ENCODE measurements around the gene LCMT1.
"Not testable (repeated sequence)": the region's sequence is repeated elsewhere in the genome, so short reads cannot be mapped to it uniquely, and the experiment has no call there.

LCMT1 gene

DNA sequence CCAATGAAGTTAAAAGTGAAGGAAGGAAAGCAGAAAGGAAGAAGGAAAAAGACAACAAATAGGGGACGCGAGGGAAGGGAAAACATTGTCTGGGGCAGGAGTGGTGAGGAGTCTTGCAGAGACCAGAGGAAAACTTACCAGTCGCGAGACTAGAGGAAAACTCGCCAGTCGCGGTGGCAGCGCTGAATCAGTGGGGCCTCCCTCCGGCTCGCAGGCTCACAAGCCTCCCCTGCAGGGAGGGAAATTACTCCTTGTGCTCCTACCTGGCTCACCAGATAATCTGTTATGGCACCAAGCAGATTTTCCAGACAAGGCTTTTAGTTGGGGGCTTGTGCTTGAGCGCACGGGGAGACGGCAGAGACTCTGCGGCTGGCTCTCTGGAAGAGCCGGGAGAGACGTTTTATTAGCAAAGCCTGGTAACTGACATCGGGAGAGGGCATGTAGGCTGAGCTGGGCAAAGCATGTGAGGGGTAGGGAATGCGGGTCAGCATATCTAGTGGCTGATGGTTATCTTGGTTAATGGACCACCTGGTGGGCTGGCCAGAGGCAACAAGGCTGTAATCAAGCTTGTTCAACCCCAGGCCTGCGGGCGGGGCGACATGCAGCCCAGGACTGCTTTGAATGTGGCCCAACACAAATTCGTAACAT lies 37.1 kb downstream of the LCMT1 start:
- DNase-seq (ENCODE audit: low spot score) = no peak

DNA sequence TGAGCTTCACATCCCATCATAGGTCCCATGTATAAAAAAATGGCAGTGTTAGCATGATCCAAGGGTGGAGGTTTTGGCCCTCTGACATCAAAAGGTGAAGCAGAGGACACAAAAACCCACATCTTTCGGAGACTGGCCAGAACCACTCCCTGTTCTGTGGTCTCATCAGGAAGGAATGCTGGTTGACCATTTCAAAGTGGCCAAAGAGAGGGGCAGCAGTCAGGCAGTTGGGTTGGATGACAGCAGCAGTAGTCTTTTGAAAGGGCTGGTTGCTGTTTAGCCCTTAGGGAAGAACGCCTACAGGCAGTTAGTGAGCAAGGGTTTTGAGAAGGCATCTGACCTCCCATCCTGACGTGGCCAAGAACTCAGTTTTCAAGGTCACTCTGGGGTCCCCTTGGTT lies 40.5 kb downstream of the LCMT1 start:
- DNase-seq (ENCODE audit: low spot score) = peak; percentile 15

DNA sequence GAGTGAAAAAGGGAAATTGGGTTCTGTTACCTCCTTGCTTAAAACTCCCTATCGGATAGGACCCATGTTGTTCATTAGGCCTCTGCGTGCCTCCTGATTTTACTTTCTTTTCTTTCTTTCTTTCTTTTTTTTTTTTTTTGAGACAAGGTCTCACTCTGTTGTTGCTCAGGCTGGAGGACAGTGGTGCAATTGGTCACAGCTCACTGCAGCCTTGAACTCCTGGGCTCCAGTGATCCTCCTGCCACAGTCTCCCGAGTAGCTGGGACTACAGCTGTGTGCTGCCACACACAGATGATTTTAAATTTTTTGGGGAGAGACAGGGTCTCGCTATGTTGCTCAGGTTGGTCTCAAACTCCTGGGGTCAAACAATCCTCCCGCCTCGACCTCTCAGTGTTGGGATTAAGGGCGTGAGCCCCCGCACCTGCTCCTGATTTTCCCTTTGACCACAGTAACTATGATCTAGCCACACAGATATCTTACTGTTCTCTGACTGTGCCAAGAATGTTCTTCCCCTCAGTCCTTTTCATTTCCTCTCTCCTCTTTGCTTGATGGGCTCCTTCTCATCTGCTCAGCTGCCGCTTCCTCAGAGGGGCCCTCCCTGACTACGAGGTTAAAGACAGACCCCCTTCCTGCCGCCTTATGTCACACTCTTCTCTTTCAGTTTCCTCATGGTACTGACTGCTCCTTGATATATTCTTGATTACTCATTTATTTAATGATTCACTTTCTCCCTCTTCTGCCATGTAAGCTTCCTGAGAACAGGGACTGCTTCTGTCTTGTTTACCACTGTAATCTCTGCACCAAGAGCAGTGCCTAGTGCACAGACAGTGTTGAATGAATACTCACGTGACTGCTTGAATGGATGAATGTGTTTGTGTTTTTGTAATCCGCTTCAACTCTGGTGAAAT lies 44.3 kb downstream of the LCMT1 start:
- DNase-seq (ENCODE audit: low spot score) = no peak

DNA sequence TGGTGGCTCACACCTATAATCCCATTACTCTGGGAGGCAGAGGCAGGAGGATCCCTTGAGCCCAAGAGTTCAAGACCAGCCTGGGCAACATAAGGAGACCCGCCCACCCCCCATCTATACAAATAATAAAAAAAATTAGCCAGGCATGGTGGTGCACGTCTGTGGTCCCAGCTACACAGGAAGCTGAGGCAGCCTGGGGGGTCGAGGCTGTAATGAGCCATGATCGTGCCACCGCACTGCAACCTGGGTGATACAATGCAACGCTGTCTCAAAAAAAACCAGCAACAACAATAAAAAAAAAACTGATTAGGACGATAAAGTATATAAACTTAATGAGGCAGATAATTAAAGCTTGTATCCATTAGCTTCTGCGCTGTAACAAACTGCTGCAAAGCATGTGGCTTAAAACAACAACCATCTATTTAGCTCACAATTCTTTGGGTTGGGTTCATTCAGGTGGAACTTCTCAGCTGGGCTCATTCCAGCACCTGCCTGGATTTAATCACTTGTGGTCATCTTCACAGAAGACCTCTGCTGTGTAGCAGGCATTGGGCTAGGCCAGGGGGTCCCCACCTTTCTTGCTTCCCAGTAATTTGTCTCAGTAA lies 45.8 kb downstream of the LCMT1 start:
- no peak for DNase-seq (ENCODE audit: low spot score)

DNA sequence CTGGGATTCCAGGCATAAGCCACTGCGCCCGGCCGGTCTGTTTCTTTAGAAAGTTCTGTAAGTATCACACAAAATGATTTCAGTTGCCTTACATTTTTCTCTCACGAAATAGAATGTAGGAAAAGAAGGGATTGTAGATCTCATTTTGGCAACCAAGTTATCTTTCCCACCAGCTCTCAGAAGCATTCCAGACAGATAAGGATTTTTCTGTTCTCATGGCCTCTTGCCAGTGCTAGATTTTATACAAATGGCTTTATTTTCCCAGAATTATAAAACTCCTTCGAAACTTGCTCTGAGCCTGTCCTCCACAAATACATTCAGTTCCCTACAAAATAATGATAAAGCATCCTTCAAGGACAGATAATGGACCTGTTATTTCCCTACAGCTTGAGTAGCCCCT lies 46.9 kb downstream of the LCMT1 start:
- DNase-seq (ENCODE audit: low spot score) = no peak

DNA sequence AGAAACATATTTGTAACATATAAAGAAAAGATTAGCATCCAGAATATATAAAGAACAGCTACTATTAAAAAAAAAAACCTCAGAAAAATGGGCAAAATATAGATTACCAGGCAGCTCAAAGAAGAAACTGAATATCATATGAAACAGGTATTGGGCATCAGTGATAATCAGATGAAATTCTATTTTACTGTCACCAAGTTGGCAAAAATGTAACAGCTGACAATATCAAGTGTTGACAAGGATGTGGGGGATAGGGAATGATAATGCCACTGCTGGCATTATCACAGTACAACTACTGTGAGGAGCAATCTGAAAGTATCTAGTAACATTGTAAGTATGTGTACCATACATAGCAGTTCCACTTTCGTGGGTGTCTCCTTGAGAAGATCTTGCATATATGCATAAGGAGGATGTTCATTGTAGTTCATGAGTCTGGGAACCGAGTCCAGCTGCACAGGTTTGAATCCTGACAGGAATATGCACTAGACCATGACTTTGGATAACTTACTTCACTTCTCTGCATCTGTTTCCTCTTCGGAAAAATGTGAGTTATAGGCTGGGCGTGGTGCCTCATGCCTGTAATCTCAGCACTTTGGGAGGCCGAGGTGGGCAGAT lies 50.3 kb downstream of the LCMT1 start:
- no peak for DNase-seq (ENCODE audit: low spot score)

DNA sequence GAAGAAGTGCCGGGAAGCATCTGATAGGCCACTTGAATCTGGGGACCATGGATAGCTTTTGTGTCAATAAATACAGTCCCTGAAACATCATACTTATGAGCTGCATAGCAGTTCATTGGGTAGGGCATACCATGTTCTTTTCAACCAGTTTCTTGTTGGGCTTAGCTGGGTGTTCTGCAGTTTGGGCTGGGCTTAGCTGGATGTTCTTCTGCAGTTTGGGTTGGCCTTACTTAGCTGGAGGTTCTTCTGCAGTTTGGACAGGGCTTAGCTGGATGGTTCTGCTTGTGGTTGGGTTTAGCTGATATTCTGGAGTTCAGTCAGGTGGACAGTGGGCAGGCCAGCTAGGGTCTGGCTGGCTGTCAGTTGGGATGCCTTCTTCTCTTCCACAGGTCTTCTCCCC lies 52.1 kb downstream of the LCMT1 start:
- DNase-seq (ENCODE audit: low spot score) = no peak

DNA sequence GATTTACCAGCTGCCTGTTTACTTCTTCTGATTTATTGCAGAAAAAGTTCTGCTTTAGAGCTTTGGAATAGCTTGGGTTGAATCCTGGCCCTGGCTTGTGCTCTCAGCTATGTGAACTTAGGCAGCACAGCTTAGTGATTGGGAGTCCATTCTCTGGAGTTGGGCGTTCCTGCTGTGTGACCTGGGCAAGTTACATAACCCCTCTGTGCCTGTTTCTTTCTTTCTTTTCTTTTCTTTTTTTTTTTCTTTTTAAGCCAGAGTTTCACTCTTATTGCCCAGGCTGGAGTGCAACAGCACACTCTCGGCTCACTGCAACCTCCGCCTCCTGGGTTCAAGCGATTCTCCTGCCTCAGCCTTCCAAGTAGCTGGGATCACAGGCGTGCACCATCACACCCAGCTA lies 53.7 kb downstream of the LCMT1 start:
- DNase-seq (ENCODE audit: low spot score) = no peak

DNA sequence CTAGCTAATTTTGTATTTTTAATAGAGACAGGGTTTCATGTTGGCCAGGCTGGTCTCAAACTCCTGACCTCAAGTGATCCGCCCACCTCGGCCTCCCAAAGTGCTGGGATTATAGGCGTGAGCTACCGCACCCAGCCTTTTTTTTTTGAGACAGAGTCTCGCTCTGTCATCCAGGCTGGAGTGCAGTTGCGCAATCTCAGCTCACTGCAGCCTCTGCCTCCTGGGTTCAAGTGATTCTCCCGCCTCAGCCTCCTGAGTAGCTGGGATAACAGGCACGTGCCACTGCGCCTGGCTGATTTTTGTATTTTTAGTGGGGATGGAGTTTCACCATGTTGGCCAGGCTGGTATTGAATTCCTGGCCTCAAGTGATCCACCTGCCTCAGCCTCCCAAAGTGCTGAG lies 56.4 kb downstream of the LCMT1 start:
- not testable (repeated sequence) for DNase-seq (ENCODE audit: low spot score)

DNA sequence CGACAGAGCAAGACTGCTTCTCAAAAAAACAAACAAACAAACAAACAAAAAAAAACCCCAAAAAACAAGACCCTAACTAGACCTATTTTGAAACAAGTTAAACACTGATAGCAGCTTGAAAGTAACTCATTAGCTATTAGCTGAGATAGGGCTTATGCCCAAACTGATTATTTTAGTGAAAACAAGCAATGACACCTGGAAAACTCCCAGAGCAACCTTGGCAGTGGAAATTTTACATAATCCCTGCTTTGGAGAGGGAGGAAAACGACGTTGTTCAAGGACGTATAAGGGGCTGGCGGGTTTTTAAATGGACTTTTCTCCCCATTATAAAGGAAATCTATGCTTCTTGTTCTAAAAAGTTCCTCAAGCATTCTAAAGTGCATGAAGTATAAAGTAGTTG lies 59.8 kb downstream of the LCMT1 start:
- DNase-seq (ENCODE audit: low spot score) = no peak

DNA sequence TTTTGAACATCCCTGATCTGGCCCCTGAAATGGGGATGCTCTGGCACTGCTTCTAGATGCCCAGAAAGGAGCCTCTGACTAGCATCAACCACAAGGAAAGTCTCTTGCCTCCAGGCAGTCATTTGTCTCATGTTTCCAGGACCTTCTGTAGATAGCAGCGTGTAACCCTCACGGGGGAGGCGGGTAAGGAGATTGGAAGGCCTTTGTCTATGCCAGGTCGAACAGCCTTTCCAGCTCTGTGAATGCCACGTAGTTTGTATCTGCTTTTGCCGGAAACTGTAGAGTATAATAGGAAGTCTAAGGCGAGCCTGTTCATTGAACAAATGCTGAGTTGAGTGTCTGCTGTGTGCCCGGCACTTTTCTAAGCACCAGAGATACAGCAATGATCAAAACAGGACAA lies 61.3 kb downstream of the LCMT1 start:
- DNase-seq (ENCODE audit: low spot score) = no peak

DNA sequence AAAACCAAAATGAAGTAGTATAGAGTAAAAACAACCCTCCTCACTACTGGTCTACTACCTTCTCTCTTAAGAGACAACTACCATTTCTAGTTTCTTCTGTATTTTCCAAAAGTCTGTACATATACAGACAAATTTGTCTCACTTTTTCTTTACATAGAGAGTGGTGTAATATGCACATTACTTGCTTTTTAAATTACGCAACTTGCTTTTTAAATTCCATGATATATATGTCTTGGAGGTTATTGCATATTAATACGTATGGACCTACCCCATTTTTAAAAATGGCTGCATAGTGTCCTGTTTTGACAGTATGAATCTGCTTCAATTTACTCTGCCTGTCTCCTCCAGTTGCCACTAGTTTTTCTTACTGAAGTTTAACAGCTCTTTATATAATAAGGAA lies 62.7 kb downstream of the LCMT1 start:
- DNase-seq (ENCODE audit: low spot score) = no peak

DNA sequence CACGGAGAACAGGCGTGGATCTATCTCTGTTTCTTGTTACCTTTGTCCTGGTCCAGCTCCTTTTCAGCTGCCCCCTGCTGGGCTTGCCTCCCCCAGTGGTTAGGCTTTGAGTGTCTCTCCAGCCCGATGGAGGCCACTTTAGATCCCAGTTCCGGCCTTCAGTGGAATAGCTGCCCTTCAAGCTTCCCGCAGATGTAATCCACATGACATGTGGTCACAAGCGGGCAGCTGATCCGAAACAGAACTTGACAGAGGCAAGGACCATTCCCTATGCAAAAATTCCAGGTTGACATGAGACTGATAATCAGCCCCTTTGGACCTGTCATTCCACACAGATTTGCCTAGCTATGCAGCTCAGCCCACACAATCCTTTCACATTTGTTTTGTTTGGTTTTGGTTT lies 64.6 kb downstream of the LCMT1 start:
- DNase-seq (ENCODE audit: low spot score) = no peak

DNA sequence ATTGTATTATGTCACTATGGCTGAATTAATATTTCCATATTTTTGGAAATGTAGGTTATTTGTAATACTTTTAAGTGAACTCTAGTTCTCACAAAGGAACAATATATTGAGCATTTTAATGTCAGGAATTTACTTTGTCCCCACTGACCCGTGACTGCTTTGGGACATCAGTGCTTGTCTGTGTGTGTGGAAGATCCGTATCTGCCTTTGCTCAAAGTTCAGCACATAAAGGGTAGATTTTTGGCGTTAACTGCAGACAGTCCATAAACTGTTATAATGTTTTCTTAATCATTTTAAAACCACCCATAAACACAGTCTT lies 65.9 kb downstream of the LCMT1 start:
- DNase-seq (ENCODE audit: low spot score) = no peak

DNA sequence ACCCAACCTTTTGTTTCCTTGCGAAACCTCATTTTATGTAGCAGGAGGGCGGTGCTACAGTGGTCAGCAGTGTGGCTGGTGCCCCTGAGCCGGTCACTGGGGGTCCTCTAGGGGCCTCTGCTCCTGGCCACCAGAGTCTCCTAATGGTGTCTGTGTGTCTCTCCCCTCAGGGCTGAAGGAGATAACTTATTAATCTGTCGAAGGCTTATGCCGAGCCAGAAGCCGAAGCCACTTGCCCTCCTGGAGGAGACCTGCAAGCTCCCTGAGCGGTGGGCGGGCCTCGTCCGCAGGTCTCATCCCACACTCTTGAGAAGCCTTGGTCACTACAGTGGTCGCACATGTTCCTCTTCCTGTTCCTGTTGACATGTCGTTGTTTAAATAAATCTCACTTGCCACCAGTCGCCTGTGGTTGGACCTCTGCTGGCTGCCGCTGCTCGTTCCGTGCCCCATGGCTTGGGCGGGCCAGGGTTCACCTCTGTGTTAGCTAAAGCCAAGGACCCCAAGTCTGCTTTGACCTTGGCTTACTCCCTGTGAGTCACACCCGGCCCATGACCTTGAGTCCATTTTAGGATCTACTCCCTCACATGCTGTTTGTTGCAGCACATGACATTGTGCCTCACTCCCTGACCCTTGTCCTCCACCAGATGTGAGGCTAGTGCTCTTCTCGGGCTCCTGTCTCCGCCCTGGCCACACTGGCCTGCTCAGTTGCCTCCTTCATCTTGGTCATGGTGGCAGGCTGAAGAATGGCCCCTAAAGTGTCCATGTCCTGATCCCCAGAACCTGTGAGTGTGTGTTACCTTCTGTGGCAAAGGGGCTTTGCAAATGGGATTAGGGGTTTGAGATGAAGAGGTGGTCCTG lies 66.5 kb downstream of the LCMT1 start:
- no peak for DNase-seq (ENCODE audit: low spot score)

DNA sequence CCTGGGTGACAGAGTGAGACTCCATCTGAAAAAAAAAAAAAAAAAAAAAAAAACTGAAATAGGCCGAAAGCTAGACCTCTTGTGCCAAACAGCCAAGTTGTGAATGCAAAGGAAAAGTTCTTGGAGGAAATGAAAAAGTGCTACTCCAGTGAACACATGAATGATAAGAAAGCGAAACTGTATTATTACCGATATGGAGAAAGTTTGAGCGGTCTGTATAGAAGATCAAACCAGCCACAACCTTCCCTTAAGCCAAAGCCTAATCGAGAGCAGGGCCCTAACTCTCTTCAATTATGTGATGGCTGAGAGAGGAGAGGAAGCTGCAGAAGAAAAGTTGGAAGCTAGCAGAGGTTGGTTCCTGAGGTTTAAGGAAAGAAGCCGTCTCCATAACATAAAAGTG lies 69.7 kb downstream of the LCMT1 start:
- DNase-seq (ENCODE audit: low spot score) = not testable (repeated sequence)

DNA sequence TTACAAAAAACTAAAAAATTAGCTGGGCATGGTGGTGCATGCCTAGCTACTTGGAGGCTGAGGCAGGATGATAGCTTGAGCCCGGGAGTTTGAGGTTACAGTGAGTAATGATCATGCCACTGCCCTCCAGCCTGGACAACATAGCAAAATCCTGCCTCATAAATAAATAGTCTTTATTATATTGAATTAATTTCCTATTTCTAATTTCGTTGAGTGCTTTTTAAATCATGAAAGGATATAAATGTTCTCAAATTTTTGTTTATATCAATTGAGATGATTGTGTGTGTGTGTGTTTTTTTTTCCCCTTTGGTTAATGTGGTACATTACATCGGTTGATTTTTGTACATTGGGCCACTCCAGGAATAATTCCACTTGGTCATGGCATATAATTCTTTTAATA lies 73.2 kb downstream of the LCMT1 start:
- no peak for DNase-seq (ENCODE audit: low spot score)

DNA sequence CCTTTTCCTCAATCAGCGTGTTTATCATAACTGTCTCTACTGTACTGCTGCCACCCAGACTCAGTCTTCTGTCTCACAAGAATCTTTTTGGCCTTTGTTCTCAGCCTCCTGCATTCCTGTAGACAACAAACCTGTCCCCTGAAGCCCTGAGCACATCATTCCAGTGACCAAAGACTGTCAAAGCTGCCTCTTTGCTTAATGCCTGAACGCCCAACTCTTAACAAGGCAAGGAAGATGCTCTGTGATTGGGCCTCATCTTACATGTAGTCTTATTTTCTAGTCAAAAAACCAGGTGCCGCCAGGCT lies 75.9 kb downstream of the LCMT1 start:
- DNase-seq (ENCODE audit: low spot score) = no peak

DNA sequence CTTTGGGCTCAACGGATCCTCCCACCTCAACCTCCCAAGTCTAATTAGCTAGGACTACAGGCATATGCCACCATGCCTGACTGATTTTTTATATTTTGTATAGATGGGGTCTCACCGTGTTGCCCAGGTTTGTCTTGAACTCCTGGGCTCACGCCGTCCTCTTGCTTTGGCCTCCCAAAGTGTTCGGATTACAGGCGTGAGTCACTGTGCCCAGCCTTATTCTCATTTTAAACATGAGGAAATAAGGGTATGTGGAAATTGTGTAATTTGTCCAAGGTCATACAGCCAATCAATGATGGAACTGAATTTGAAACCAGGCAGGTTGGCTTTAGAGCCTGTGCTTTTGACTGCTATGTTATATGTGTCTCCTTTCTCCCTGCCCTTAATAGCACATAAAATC lies 77.8 kb downstream of the LCMT1 start:
- DNase-seq (ENCODE audit: low spot score) = no peak

DNA sequence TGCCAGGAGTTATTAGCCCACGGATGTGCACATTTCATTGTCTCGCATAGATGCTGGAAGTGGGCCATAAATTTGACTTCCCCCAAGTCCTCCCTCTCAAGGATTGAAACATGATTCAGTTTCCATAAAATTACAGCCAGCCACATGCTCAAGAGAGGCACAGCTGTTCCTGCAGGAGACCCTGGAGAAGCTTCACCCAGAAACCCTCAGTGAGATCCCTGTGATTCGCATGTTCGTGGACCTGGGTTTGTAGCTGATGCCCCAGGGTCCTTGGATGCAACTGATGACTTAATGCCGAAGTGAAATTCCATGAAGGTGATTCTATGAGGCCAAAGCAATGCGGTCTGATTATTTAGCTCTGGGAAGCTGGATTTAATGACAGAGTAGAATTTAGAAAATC lies 80.6 kb downstream of the LCMT1 start:
- no peak for DNase-seq (ENCODE audit: low spot score)

DNA sequence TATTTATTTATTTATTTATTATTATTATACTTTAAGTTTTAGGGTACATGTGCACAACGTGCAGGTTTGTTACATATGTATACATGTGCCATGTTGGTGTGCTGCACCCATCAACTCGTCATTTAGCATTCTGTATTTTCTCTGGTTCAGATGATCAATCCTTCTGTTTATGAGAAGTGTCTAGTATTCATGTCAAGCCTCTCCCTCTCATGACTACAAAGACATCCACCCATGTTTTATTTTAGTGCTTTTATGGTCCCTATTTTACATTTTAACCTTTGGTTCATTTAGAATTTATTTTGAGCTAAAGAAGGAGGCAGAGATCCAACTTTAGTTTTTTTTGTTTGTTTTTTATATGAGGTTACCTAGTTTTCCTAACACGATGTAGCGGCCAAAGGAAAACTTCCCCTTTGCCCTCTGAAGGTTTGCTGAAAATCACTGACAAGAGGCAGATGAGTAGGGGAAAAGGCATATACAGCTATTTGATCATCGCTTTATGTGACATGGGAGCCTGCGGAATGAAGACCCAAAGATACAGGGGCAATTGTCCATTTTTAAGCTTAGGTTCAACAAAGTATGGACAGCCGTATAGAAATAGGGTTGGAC lies 82.8 kb downstream of the LCMT1 start:
- no peak for DNase-seq (ENCODE audit: low spot score)

DNA sequence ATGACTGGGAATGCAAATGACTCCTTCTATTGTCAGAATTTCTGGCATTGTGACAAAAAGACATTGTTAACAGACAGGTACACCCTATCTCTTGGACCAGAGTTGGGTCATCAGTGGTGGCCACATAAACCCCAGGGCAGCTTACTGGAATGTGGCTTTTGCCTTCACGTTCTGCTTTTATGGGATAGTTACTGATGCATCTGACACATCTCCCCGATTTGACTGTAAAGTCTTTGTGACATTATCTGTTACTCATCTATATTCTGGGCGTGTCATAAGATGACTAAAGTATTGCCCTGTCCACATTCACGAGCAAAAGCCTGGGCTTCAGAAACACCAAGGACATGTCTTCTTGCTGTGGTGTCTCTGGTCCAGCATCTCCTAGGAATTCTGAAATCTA lies 86.5 kb downstream of the LCMT1 start:
- DNase-seq (ENCODE audit: low spot score) = peak; percentile 55
